ENCODE results near the gene MYO1D.

Gene MYO1D

GRCh38 chr17:32520104-32520701, 356.7 kb downstream of the MYO1D start:
- DNase-seq: peak; percentile 26

- peak; percentile 49 for DNase-seq
These were observed 357.5 kb downstream of the MYO1D start for GRCh38 chr17:32519228-32520103.

DNA sequence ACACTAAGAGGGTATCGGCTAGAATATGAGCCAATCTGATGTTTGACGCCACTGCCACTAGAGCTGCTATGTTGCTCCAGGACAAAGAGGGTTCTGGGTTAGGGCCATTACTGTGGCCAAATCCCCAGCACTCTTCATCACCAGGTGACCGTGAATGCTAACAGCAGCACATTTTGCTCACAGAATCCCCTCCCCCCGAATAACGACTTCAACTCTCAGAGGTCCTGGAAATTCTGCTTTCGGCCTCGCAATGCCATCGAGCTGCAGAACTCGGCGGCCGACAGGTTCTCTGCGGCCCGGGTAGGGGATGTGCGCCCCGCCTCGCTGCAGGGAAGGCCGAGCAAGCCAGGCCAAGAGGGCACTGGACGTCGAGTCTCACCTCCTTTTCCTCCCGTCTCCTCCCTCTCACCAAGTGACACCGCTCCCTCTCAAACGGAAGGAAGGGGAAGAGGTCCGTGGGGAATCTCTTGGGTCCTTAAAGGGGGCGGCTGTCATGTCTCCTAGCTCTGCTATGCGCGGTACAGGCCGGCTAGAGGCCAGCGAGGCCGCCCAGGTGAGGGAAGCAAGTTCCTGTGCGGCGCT, 358.2 kb downstream of the MYO1D start:
- DNase-seq: no peak

DNA sequence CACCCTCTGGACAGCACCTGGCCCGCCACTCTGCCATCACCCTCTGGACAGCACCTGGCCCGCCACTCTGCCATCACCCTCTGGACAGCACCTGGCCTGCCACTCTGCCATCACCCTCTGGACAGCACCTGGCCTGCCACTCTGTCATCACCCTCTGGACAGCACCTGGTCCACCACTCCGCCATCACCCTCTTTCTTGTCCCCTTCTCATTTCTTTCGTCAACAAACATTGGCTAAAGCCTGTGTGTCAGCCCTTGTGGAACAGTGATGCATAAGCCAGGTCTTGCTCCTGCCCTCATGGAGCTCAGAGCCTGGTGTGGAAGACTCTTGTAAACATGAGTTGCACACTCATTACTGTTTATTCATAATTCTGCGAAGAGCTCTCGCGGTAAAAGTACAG, 358.9 kb downstream of the MYO1D start:
- DNase-seq: no peak

DNA sequence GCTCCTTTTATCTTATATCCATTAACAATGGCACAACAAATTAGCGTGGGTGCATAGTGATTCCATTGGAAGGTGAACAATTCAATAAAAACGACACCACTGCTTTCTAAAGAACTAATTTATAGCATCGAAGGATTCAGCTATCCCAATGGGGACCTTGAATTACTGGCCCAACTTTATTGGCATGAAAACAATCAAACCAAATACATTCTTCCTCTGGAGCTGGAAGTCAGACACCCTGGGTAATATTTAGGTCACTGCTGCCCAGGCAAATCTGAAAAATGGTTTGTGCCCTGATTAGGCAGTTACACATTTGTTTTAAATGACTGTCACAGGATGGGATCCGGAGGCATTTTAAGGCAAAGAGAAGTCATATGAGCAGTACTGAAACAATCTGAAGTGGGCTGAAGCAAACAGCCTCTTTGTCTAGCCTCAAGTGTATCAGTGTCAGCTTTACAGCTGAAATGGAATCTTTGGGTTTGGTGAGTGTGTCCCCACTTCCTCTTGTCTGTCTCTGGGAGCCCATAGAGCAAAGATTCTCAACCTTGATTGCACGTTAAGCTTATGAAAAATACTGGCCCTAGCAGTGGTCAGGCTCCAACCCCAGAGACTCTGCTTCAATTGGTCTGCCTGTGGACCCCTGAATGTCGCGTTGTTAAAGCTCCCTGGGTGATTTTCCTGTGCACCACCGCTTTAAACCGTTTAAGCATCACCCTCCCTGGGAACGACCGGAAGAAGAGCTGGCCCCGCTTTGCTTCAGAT, 359.8 kb downstream of the MYO1D start:
- DNase-seq: no peak

- no peak for DNase-seq
These were observed 360.5 kb downstream of the MYO1D start for GRCh38 chr17:32516450-32516849.

- no peak for DNase-seq
These were observed 361.1 kb downstream of the MYO1D start for GRCh38 chr17:32515677-32516383.

GRCh38 chr17:32514606-32515005, 362.3 kb downstream of the MYO1D start:
- no peak for DNase-seq

DNA sequence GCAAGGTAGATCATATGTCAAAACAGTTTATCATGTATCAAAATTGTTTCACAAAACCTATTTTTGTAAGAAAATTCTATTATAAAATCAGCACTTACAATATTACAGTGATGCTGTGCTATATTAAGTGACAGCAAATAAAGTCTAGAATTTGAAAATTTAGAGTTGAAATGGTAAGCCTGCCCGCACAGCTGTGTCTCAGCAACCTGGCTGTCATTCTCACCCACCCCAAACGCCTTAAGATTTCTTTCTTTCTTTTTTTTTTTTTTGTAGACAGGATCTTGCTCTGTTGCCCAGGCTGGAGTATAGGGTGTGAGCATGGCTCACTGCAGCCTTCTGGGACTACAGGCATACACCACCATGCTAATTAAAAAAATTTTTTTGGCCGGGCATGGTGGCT, 363.3 kb downstream of the MYO1D start:
- DNase-seq: no peak

GRCh38 chr17:32512328-32512727, 364.6 kb downstream of the MYO1D start:
- DNase-seq: no peak

DNA sequence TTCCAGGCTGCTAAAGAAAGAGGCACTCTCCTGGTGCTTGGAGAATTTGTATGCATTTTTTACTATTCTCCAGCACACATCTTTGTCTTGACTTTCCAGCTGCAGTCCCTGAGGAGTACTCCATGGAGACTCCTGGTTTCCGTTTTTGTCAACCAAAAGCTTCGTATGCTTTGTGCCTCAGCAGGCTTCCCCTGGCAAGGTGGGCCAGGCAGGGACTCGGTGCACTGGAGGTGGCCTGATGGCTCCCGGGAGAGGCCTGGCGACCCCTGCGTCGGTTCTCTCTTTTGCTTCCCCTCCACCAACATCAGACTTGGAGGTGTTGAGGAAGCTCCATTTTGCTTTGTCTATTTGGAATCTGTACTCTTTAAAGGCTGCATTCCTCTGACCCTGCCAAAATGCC, 366.5 kb downstream of the MYO1D start:
- DNase-seq: no peak

DNA sequence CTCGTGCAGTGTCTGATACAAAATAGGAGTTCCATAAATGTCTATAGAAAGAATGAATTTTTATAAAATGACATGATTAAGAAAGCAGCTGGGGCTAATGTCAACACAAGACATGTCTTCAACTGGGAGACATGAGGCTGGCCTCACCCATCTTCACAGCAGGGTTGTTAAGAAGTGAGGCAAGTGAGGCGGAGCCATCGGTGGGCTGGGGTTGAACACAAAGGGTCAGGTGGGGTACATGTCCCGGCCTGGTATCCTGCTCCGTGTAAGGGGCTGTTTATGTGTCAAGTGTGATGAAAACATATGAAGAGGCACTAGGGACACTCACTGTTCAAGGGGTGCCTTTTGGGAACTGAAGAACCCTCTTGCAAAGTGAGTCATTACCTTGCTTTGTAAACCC, 368.0 kb downstream of the MYO1D start:
- DNase-seq: no peak

DNA sequence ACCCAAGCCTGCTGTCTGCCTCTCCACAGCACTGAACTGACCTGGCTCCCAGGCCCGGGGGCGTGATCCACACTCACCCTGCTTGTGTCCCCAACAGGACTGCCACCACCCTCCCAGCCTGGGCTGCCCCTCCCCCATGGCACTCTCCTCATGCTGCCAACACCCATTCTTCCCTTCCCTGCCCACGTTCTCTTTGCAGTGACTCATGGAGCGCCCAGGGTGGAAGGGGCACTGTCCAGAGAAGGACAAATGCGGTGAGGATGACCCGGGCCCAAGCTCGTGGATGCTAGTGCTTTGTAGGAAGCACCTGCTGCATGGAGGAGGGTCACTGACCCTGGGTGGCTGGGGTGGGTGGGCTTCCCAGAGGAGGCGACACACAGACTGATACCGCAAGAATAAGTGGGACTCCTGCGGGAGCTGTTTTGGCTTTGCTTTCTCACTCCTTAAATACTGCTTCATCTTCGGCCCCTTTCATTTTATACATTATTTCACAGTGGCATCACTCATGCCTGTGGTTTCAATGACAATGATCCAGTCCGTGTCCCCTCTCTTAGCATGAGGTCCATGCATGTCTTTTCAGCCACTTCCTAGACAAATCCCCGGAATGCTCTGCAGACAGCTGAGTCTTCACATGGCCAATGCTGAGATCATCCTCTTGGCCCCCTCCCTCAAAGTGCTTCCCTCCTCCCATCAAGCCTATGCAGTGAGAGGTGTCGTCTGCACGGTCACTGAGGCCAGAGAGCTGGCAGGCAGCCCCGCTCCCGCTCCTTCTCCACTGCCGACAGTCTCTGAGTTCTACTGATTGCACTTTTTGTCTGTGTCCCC, 372.5 kb downstream of the MYO1D start:
- no peak for DNase-seq

DNA sequence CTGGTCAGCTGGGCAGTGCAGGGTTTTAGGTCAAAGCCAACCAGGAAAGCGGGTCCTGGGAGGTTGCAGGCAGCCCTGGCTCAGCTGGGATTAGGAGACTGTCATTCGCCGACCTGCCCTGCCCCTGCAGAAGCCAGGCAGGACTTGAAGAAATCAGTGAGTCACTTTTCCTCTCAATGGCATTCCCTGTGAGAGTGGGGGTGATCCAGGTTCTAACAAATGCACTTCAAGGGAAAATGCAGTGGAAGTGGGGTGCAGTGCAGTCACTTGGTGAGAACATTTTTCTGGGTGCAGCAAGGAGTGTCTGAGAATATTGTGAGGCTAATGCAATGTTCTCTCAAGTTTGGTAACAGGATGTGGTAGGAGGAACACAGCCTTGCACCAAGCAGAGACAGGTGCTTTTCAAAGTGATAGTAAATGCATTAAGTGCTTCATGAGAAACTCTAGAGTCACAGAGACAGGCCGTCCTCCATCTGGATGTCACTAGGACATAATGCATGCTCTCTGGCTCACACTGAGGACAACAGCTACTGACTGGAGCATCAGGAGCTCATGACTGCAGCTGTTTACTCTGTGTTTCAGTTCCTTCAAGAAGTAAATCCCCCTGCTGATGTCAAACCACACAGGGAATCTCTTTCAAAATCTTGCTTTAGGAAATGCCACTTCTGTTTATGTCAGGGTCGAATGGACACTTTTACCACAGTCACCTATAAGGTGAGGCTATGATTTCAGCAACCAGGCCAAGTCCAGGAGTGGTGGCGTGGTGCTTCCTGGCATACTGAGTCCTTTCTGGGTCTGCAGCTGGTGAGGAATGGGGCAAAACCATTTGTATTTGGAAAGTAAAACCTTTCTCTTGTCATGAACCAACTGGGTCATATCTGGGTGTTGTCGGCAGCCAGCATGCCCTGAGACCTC, 373.4 kb downstream of the MYO1D start:
- DNase-seq: no peak

GRCh38 chr17:32502710-32503109, 374.2 kb downstream of the MYO1D start:
- DNase-seq: no peak

DNA sequence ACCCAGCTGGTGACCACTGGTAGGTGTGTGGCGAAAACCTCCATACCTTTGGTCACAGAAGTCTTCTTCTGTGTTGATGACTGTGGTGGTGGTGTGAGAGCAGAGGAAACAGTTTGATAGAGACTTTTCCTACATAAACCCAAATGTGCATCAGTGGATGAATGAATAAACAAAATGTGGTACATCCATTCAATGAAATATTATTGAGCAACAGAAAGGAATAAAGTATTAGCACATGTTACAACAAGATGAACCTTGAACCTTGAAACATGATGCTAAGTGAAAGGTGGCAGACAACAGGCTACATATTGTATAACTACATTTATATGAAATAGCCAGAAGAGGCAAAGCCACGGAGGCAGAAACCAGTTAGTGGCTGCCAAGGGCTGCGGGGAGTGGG, 374.9 kb downstream of the MYO1D start:
- DNase-seq: no peak

GRCh38 chr17:32498391-32498790, 378.5 kb downstream of the MYO1D start:
- DNase-seq: no peak

DNA sequence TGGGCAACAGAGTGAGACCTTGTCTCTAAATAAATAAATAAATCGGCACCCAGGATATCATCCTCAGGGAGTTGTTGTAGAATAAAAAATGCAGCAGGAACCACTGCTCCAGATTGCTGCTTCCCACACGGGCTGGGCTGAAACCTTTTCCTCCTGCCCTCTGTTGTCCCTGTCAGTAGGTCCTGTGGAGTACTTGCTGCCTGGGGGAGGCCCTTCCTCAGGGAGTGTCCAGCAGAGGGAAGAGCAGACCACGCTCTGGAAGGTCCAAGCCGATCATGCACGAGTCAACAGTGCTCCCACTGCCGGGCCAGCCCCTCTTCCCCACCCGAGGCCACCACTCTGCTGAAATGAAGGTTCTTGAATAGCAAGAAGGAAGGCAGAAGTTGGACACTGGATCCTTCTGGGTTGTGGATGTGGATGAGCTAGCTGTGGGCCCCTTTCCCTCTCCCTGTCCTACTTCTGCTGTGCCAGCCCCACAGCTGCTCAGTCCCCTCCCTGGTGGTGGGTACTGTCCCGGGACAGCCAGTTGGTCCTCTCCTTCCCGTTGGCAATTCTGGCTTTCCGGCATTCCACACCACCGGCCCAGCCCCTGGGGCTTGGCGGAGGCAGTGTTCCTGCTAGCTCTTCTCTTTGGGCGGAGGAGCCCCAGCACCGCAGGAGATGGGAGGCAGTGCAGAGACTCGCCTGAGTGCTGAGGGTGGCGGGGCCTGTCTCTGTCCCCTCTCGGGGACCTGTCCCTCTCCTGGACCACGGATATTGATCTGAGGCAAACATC, 379.3 kb downstream of the MYO1D start:
- no peak for DNase-seq

DNA sequence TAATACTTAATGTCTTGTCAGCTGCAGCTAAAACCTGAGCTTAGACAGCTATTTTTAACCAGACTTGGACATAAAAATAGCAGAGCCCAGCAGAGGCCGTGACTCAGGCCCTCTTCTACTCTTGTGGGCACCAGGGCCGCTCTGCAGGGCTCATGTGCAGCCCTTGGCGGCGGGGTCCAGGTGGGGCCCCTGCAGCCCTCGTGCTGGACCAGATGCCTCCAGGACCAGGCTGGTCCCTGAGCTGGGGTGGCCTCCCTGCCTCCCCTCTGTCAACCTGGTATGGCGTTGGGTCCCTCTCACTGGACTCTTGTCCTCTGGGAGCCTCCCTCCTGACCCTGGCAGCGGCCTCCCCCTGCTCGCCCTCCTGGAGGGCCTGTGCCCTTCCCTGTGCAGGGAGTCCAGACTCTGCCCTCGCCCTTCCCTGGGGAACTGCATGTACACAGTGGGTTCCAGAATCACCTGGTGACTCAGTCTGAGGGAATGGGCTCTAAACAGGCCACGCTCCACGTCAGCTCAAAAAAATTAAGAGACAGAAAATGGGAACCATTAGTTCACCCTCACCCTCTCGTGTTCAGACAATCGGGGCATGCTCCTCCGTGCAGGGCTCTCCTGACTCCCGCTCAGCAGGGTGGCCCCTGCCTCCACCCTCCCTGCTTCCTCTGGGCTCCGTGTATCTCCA, 380.4 kb downstream of the MYO1D start:
- no peak for DNase-seq

Measured in activated naive CD4-positive, alpha-beta T cell treated with anti-CD3 and anti-CD28 coated beads, Interleukin-2, amount 50 U/mL, for 16 hours (primary cell).